H1 (cell line): ENCODE data around the gene LUZP1. TPM values are rescaled to one million over a fixed set of nuclear protein-coding genes. Genes with fewer than 3 reads are reported as not detected.

ENCODE experiments used
- polyA plus RNA-seq, 7 experiments: library from polyadenylated mRNA; depleted of rRNA in 3 of 7; stranded (reverse) in 5 of 7; unstranded in 2 of 7; fragments of >200 nt in 5 of 7; fragments of 200-250 nt in 2 of 7; gene quantifications; 1 replicate in 5 of 7; 2 replicates in 1 of 7; 4 replicates in 1 of 7; pipeline versions ENCODE4 v1.2.1 to v1.2.3, GENCODE V29; 2011 to 2013; ENCODE audit warnings: missing spikeins in 2 of 7, mixed read lengths in 2 of 7
- total RNA-seq: library from RNA; stranded (reverse); fragmentation: NEBNext Ultra II Directional; extraction: Animal tissue kit (Norgen Biotek cat#: 25700); gene quantifications from 2 replicates; pipeline ENCODE4 v1.2.1, GENCODE V29; 2021
- TF ChIP-seq, protein P1 (sequence below): fragments of 300-600 bp; sonication (generic); IDR thresholded peaks from 2 replicates; pipeline ENCODE4 v1.7.1; 2012; ENCODE audit warnings: low read length, moderate library complexity, mild to moderate bottlenecking, inconsistent platforms; ENCODE audit not compliant: insufficient replicate concordance

Gene LUZP1
- total and polyA plus RNA-seq, 2 of the 8 experiments (the other 6 are each of a cell fraction or from before 2014, with no cell fraction given), result 14.0 to 60.5 TPM

DNA sequence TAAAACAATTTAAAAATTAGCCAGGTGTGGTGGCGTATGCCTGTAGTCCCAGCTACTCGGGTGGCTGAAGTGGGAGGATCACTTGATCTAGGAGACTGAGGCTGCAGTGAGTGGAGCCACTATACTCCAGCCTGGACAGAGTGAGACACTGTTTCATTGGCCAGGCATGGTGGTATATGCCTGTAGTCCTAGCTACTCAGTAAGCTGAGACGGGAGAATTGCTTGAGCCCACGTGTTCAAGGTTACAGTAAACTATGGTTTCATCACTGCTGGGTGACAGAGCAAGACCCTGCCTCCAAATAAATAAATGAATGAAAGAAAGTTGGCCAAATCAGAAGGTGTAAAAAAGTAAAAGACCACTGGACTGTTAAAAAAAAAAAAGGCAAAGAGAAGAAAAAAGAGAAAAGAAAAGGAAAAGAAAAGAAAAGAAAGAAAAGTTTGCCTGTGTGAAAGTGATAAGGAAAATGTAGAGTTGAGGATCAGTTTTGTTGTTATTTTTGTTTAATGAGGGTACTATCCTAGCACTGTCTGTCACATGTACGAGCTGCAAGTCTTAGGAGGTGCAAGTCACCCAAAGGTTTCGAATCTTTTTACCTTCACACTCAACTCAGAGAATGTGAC is 52.3 kb downstream of the LUZP1 start (continued):
- TF ChIP-seq, protein P1, sequence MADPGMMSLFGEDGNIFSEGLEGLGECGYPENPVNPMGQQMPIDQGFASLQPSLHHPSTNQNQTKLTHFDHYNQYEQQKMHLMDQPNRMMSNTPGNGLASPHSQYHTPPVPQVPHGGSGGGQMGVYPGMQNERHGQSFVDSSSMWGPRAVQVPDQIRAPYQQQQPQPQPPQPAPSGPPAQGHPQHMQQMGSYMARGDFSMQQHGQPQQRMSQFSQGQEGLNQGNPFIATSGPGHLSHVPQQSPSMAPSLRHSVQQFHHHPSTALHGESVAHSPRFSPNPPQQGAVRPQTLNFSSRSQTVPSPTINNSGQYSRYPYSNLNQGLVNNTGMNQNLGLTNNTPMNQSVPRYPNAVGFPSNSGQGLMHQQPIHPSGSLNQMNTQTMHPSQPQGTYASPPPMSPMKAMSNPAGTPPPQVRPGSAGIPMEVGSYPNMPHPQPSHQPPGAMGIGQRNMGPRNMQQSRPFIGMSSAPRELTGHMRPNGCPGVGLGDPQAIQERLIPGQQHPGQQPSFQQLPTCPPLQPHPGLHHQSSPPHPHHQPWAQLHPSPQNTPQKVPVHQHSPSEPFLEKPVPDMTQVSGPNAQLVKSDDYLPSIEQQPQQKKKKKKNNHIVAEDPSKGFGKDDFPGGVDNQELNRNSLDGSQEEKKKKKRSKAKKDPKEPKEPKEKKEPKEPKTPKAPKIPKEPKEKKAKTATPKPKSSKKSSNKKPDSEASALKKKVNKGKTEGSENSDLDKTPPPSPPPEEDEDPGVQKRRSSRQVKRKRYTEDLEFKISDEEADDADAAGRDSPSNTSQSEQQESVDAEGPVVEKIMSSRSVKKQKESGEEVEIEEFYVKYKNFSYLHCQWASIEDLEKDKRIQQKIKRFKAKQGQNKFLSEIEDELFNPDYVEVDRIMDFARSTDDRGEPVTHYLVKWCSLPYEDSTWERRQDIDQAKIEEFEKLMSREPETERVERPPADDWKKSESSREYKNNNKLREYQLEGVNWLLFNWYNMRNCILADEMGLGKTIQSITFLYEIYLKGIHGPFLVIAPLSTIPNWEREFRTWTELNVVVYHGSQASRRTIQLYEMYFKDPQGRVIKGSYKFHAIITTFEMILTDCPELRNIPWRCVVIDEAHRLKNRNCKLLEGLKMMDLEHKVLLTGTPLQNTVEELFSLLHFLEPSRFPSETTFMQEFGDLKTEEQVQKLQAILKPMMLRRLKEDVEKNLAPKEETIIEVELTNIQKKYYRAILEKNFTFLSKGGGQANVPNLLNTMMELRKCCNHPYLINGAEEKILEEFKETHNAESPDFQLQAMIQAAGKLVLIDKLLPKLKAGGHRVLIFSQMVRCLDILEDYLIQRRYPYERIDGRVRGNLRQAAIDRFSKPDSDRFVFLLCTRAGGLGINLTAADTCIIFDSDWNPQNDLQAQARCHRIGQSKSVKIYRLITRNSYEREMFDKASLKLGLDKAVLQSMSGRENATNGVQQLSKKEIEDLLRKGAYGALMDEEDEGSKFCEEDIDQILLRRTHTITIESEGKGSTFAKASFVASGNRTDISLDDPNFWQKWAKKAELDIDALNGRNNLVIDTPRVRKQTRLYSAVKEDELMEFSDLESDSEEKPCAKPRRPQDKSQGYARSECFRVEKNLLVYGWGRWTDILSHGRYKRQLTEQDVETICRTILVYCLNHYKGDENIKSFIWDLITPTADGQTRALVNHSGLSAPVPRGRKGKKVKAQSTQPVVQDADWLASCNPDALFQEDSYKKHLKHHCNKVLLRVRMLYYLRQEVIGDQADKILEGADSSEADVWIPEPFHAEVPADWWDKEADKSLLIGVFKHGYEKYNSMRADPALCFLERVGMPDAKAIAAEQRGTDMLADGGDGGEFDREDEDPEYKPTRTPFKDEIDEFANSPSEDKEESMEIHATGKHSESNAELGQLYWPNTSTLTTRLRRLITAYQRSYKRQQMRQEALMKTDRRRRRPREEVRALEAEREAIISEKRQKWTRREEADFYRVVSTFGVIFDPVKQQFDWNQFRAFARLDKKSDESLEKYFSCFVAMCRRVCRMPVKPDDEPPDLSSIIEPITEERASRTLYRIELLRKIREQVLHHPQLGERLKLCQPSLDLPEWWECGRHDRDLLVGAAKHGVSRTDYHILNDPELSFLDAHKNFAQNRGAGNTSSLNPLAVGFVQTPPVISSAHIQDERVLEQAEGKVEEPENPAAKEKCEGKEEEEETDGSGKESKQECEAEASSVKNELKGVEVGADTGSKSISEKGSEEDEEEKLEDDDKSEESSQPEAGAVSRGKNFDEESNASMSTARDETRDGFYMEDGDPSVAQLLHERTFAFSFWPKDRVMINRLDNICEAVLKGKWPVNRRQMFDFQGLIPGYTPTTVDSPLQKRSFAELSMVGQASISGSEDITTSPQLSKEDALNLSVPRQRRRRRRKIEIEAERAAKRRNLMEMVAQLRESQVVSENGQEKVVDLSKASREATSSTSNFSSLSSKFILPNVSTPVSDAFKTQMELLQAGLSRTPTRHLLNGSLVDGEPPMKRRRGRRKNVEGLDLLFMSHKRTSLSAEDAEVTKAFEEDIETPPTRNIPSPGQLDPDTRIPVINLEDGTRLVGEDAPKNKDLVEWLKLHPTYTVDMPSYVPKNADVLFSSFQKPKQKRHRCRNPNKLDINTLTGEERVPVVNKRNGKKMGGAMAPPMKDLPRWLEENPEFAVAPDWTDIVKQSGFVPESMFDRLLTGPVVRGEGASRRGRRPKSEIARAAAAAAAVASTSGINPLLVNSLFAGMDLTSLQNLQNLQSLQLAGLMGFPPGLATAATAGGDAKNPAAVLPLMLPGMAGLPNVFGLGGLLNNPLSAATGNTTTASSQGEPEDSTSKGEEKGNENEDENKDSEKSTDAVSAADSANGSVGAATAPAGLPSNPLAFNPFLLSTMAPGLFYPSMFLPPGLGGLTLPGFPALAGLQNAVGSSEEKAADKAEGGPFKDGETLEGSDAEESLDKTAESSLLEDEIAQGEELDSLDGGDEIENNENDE, result no peak
- TF ChIP-seq, all 59 proteins: peak for 0
